Vagina (tissue), 2 donors: ENCODE measurements around the gene OR1M1.

Experiments
- POLR2AphosphoS5 ChIP-seq, 2 donors: sonication (generic); formaldehyde crosslinking; IDR thresholded peaks; one replicate each; pipeline ENCODE4 v1.9.0; 2017; ENCODE audit warnings: antibody characterized with exemption in 2 of 2, mild to moderate bottlenecking in 2 of 2, low read depth in 1 of 2; ENCODE audit not compliant: insufficient read depth in 1 of 2
- TF ChIP-seq, protein P1 (sequence below), 3 experiments: fragments of 450-650 bp in 2 of 3; fragments of 200-600 bp in 1 of 3; sonication (generic) in 1 of 3; IDR thresholded peaks; one replicate each; pipeline ENCODE4 v1.5.1; 2017 to 2019; ENCODE audit warnings: antibody characterized with exemption in 3 of 3, mild to moderate bottlenecking in 2 of 3, moderate library complexity in 2 of 3

DNA sequence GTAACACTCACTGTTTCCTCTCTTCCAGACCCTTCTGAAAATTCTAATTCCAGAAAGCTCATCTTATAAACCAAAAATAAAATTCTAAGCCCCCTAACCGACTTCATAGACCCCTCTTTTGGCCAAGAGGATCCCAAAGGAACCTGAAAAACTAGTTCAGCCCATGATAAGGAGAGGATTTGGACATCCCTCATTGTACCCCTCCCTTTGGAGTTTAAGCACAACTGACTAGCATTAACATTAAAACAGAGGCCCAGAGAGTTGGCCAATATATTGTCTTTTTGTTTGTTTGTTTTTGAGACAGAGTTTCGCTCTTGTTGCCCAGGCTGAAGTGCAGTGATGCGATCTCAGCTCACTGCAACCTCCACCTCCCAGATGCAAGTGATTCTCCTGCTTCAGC lies 42.4 kb upstream of the OR1M1 start:
- TF ChIP-seq, protein P1, sequence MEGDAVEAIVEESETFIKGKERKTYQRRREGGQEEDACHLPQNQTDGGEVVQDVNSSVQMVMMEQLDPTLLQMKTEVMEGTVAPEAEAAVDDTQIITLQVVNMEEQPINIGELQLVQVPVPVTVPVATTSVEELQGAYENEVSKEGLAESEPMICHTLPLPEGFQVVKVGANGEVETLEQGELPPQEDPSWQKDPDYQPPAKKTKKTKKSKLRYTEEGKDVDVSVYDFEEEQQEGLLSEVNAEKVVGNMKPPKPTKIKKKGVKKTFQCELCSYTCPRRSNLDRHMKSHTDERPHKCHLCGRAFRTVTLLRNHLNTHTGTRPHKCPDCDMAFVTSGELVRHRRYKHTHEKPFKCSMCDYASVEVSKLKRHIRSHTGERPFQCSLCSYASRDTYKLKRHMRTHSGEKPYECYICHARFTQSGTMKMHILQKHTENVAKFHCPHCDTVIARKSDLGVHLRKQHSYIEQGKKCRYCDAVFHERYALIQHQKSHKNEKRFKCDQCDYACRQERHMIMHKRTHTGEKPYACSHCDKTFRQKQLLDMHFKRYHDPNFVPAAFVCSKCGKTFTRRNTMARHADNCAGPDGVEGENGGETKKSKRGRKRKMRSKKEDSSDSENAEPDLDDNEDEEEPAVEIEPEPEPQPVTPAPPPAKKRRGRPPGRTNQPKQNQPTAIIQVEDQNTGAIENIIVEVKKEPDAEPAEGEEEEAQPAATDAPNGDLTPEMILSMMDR (IDR thresholded peaks at IDR 0.05), result no peak
- no peak for TF ChIP-seq POLR2AphosphoS5 (IDR thresholded peaks at IDR 0.05; ENCODE audit: insufficient read depth in 1 of 2, low read depth in 1 of 2)
